GM18498 (cell line): Measurements from ENCODE around the gene KCTD10.

ENCODE experiments used
- ATAC-seq: cut with Tn5 transposase; IDR thresholded peaks from one replicate; pipeline ENCODE4 v1.9.1; 2021; ENCODE audit warnings: mild to moderate bottlenecking, moderate library complexity; ENCODE audit not compliant: unreplicated experiment

KCTD10 gene

GRCh38 chr12:109495012-109495411 is 17.9 kb upstream of the KCTD10 start:
- ATAC-seq: no peak

GRCh38 chr12:109494348-109494881 is 17.3 kb upstream of the KCTD10 start:
- ATAC-seq: no peak

DNA sequence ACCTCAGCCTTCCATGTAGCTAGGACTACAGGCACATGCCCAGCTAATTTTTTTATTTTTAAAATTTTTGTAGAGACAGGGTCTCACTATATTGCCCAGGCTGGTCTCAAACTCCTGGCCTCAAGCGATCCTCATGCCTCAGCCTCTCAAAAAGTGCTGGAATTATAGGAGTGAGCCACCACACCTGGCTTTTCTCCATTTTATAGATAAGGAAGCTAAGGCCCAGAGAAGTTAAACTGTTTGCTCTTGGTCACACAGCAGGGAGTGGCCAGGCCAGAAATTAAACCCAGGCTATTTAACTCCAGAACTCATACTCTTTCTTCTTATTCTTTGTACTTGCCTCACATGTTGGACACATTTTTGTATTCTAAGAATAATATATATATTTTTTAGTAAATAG is 16.8 kb upstream of the KCTD10 start:
- no peak for ATAC-seq

- no peak for ATAC-seq
These were observed 16.0 kb upstream of the KCTD10 start for GRCh38 chr12:109493090-109493489.

DNA sequence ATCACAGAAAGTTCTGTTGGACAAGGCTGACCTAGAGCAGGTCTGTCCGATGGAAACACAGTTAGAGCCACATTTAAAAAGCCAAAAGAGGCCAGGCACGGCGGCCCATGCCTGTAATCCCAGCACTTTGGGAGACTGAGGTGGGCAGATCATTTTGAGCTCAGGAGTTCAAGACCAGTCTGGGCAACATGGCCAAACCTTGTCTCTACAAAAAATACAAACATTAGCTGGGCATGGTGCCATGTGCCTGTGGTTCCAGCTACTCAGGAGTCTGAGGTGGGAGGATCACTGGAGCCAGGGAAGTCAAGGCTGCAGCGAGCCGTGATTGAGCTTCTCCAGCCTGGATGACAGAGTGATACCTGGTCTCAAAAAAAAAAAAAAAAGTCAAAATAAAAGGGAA is 15.3 kb upstream of the KCTD10 start:
- no peak for ATAC-seq

DNA sequence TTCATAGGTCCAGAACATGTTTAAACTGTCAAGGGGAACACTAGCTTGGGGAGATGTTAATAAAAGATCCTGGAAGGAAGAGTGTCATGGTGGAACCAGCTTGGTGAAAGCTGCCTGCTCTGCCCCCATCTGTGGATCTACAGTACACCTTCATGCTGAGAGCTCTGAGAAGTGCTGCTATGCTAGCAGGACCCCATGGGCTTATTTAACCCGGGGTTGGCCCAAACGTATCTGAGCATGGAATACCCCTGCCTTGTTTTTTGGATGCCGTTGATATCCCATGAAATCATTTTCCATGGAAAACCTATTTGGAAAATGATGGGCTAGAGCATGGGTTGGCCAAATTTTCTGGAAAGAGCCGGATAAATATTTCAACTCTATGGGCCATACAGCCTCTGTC is 14.6 kb upstream of the KCTD10 start:
- ATAC-seq: no peak

DNA sequence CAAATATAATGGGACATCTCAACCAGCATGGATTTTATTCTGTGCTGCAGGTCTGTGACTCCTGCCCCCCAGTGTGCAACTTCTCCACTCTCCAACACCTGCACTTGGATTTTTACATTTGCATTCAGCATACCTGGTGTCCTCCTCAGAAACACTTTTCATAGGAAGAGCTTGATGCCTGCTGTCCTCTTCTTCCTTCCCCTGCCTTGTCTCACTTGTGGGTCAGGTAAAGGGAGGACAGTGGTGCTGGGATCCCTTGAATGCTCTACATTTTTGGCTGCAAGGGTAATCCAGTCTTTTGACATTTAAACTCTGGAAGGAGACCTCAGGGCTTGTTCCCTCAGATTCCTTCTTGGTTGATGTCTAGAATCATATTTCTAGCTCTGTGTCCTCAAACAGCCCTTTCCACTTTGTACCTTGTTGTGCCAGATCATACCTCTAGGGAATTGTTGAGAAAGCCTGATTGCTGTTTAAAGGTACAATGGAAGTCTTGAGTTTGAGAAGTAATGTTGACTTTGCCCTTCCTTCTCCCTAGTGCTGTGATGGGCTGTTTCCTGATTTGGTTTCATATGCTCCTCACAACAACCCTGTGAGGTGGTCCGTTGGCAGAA is 13.0 kb upstream of the KCTD10 start:
- ATAC-seq: no peak

- ATAC-seq: no peak
These were observed 12.2 kb upstream of the KCTD10 start for GRCh38 chr12:109489016-109489954.

GRCh38 chr12:109488051-109488665 is 11.1 kb upstream of the KCTD10 start:
- ATAC-seq: no peak

DNA sequence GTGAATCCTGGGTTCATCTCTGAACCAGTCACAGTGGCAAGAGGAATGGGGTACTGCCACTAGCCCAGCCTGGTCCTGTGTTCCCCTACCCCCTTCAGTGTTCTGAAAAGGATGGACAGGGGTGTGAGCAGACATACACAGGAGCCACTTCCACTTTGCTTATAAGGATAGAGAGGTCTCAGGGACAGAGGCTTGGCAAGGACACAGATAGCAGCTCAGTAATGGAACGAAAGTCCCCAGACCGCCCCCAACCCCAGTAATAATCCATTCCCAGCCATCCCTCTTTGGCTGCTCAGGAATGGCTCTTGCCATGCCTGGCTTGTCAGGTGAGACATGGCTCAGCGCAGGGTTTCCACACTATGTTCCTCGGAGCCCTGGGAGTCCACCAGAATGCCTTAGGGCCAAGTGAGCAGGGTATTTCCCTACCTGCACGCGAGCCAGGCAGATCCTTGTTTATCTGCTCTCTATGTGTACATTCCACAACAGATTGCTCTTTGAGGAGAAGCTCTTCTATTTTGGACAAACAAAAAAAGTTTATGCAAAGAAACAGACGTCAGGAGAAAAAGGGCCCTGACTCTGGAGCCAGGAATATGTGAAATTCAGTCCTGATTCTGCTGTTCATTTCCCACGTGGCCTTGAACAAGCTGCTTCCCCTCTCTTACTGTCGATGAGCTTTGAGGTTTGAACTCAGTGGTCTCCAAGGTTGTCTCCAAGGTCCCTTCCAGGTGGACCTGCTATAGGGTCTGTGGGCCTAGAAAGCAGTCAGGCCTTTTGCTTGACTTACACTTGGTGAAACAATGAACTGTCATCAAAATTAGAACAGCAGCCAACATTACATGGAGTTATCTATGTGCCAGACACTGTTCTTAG is 10.3 kb upstream of the KCTD10 start:
- no peak for ATAC-seq

GRCh38 chr12:109485201-109485600 is 8.1 kb upstream of the KCTD10 start:
- ATAC-seq: no peak

- no peak for ATAC-seq
These were observed 6.2 kb upstream of the KCTD10 start for GRCh38 chr12:109483346-109483745.

DNA sequence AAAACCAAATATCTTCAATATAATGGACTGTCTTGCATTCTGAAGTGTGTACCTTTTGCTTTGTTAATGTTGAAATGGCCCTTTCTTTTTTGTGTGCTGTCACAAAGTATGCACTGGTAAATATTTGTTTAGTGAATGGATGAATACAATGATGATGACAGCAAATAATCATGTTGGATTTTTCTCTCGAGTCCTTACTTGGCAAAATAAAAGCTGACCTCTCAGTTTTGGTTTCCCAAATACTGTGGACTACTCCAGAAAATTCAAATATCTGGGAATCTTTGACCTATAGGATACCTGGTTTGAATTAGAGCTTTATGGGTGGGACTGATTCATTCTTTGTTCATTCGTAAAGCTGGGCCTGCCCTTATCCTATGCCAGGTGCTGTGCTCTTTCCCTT is 5.8 kb upstream of the KCTD10 start:
- ATAC-seq: no peak

DNA sequence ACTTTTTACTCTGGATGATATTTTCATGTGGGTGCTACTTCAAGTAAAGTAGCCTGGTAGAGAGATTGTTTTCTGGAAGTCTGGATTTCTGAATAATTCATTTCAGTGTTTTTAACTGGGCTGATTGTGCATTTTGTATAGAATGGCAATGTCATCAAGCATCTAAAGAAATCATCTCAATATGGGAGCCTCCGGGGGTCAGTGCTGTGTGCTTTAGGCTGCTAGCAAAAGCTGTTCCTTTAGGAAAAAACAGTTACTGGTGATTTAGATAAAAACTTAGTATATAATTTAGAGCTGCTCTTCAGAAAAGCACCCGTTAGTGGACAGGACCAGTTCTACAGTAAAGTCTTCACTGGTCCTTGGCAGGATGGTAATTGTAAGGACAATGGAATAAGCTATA is 5.4 kb upstream of the KCTD10 start:
- no peak for ATAC-seq

DNA sequence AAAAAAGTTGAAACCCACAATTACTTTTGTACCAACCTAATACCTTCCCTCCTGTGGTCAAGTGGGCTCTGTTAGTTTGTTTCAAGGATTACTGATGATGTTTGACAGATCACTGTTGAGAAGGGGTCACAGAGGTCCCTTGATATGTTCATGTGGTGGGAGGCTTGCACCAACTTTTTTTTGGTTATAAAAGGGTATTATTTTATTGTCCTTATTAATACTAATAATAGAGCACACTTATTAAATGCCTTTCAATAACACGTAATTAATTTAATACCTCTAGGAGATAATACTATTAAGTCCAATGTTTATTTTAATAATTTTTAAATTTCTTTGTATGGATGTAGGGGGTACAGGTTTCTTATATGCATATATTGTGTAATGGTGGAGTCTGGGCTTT is 4.8 kb upstream of the KCTD10 start:
- no peak for ATAC-seq

- ATAC-seq: no peak
These were observed 3.3 kb upstream of the KCTD10 start for GRCh38 chr12:109480356-109480755.

GRCh38 chr12:109479761-109480160 is 2.7 kb upstream of the KCTD10 start:
- ATAC-seq: no peak

DNA sequence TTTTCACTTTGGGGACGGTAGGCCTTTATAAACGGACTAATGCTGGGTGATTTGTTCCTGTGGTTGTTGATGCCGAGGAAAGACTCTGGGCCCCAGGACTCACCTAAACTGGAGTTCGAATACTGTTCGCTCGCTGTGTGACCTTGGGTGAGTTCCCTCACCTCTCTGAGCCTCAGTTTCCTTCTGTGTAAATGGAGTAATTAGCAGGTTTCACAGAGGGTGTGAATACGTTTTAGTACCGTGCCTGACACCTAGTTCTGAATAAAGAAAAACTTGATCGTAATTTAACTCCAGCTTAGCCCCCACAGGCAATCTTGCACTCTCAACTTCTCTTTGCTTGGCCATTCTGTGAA is 839 bp upstream of the KCTD10 start:
- no peak for ATAC-seq

DNA sequence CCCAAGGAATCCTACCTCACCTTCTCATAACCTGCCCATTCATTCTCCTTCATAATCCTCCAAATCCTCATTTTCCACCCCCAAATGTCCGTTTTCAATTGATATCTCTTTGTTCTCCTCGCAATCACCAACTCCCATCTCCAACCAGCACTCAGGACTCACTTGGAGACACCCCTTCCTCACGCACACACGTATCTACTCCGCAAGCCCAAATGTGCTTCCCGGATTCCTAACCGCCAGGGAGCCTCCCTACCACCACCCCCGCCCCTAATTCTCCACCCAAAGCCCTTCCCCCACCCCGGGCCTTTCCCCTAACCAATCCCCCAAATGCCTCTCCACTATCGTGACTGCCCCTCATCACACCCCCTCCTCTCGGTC is 304 bp downstream of the KCTD10 start:
- no peak for ATAC-seq

DNA sequence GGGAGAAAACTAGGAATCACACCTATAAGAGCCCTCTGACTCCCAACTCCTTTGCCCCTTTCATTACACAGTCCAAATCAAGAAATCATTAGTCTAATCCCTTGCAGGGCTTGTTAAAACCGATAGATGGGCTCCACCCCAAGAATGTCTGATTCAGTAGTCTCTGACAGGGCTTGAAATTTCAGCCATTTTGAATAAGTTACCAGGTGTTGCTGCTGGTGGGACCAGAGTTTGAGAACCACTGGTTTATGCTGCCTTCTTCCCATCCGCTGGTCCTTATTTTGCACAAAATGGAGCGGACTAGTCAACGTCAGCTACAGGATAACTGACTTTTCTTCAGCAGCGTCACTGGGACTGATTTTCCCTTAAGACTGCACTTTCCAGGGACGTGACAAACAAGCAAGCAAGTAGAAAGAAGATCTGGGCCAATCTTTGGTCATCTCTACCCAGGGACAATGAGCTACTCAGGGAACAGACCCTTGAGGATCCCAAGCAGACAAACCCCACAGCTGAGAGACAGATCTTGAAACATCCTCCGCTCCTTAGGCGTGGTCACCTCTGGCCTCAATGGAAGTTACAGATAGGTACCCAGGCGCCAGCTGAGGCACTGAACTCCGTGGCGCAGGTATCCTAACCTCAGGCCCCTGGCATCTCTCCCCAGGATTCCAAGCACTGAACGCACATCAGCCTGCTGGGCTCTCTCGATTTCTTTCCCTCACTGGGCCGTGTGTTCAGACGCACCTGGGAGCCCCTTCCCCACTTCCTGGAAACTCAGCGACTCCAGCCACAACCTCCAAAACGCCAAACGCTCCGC is 900 bp downstream of the KCTD10 start:
- no peak for ATAC-seq
